GM12874 (cell line): ENCODE results near the gene TSPAN15.

Source experiments
- CTCF ChIP-seq: IDR thresholded peaks from 2 replicates; pipeline ENCODE4 v1.5.1; 2011; ENCODE audit warnings: low read depth, mild to moderate bottlenecking, control low read depth, low read length, moderate library complexity; ENCODE audit not compliant: insufficient read depth

Gene TSPAN15

GRCh38 chr10:69516316-69516715 lies 65.1 kb downstream of the TSPAN15 start:
- peak; percentile 36 for TF ChIP-seq CTCF

- no peak for TF ChIP-seq CTCF
These were observed 65.5 kb downstream of the TSPAN15 start for GRCh38 chr10:69516796-69517195.

GRCh38 chr10:69517271-69517848 lies 66.1 kb downstream of the TSPAN15 start:
- TF ChIP-seq CTCF: no peak

GRCh38 chr10:69527961-69528360 lies 76.7 kb downstream of the TSPAN15 start:
- no peak for TF ChIP-seq CTCF

- TF ChIP-seq CTCF: no peak
These were observed 82.4 kb downstream of the TSPAN15 start for GRCh38 chr10:69533658-69534057.

- no peak for TF ChIP-seq CTCF
These were observed 86.2 kb downstream of the TSPAN15 start for GRCh38 chr10:69537449-69537848.

- no peak for TF ChIP-seq CTCF
These were observed 87.2 kb downstream of the TSPAN15 start for GRCh38 chr10:69538461-69538860.
